Right atrium auricular region (tissue), 2 donors: ENCODE data around the gene ZMIZ1. TPM values are rescaled to one million over a fixed set of nuclear protein-coding genes. Genes with fewer than 3 reads are reported as not detected.
A peak's percentile ranks its signal among the peaks of the same experiment; 100 is the strongest.

Experiments used
- DNase-seq: peaks from one replicate; pipeline ENCODE4 v3.0.0-alpha.2; 2019; ENCODE audit warnings: low spot score
- H3K27ac ChIP-seq, 2 donors: fragments of 200-600 bp; sonication (generic); 1 replicate in 1 of 2; 2 replicates in 1 of 2; pipeline ENCODE4 v1.5.1; 2016 to 2019
- H3K27me3 ChIP-seq, 2 donors: fragments of 200-600 bp; sonication (generic); one replicate each; pipeline versions ENCODE4 v1.5.1 to v1.6.0; 2017 to 2019
- H3K36me3 ChIP-seq: fragments of 200-600 bp; sonication (generic); one replicate; pipeline ENCODE4 v1.5.1; 2016
- H3K4me1 ChIP-seq, 2 donors: fragments of 200-600 bp; sonication (generic); one replicate each; pipeline versions ENCODE4 v1.5.1 to v1.6.0; 2017 to 2019
- H3K4me3 ChIP-seq, 2 donors: fragments of 200-600 bp; sonication (generic); 1 replicate in 1 of 2; 2 replicates in 1 of 2; pipeline ENCODE4 v1.5.1; 2017 to 2019; ENCODE audit warnings: mild to moderate bottlenecking in 1 of 2, moderate library complexity in 1 of 2
- H3K9me3 ChIP-seq, 2 donors: fragments of 200-600 bp; sonication (generic); one replicate each; pipeline ENCODE4 v1.5.1; 2019
- total RNA-seq, 2 donors: library from RNA; depleted of rRNA; stranded (reverse); fragments of >200 nt; gene quantifications; one replicate each; pipeline ENCODE4 v1.1.0, GENCODE V29; 2016
- TF ChIP-seq, protein P1 (sequence below), 2 donors: fragments of 200-600 bp; sonication (generic); IDR thresholded peaks; one replicate each; pipeline ENCODE4 v1.5.1; 2019; ENCODE audit warnings: antibody characterized with exemption in 2 of 2

ZMIZ1 gene
- total RNA-seq, 2 donors from 2014 or later, result 59.3 to 71.0 TPM

DNA sequence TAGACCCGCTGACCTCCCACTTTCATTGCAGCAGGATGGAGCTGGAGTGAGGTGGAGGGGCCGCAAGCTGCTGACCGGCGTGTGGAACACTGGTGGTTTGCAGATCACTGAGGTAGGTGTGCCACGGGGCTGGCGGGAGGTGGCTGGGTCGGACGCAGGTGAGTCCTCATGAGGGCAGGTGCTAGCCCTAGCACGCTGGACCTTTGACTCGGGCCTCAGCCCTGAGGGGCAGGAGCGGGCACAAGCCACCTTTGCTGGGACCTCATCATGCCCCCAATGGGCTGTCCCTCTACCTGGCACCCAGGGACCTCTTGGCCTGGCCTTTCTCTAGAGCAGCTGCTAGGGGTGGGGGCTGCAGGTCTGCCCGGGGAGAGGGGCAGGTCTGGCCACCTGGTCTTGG, 93.3 kb downstream of the ZMIZ1 start:
- no peaks in the 10 kb centered on the region for H3K27me3 ChIP-seq
- TF ChIP-seq, protein P1, sequence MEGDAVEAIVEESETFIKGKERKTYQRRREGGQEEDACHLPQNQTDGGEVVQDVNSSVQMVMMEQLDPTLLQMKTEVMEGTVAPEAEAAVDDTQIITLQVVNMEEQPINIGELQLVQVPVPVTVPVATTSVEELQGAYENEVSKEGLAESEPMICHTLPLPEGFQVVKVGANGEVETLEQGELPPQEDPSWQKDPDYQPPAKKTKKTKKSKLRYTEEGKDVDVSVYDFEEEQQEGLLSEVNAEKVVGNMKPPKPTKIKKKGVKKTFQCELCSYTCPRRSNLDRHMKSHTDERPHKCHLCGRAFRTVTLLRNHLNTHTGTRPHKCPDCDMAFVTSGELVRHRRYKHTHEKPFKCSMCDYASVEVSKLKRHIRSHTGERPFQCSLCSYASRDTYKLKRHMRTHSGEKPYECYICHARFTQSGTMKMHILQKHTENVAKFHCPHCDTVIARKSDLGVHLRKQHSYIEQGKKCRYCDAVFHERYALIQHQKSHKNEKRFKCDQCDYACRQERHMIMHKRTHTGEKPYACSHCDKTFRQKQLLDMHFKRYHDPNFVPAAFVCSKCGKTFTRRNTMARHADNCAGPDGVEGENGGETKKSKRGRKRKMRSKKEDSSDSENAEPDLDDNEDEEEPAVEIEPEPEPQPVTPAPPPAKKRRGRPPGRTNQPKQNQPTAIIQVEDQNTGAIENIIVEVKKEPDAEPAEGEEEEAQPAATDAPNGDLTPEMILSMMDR (IDR thresholded peaks at IDR 0.05), result no peak
- H3K27ac ChIP-seq, result peak overlapping the region; percentile 93 to 98
- DNase-seq, result no peak
- H3K36me3 ChIP-seq, result peaks cover 6% of the 10 kb centered on the region
- no peak overlapping the region for H3K4me3 ChIP-seq
- H3K4me1 ChIP-seq, result peaks cover 0 to 96% of the 10 kb centered on the region in 2 donors
- H3K9me3 ChIP-seq, result no peaks in the 10 kb centered on the region

DNA sequence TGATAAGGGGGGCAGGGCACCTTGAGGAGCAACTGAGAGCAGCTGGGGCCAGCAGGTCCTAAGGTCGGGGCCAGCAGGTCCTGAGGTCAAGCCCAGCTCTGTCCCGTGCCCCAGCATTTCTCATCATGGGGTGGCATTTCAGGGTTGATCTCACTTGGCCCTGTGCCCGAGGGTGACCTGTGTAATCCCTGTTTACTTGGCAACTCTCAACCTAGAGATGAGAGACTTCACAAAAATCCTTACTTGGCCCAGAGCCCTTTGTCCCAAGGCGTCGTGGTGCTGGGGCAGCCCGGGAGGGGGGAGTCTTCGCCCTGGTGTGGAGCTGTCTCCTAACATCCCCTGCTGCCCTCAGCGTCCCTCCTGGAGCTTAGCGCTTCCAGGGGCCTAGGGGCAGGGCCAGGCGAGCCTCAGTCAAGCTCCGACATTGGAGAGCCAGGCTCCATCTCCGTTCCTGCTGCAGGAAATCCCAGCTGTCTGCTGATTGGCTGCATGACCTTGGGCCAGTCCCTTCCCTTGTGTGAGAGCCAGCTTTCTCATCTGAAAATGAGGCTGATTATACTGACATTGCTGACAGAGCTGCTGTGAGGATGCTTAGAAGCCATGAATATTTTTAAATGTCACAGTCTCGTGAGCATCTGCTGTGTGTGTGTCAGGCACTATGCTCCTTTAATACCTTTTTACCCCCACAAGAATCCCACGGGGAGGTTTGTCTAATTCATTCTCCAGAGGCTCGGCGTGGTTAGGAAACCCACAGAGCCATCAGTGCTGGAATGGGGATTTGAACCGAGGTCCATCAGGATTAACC, 94.3 kb downstream of the ZMIZ1 start:
- Histone ChIP-seq H3K4me3 (no peak overlapping the region), H3K27ac (peak overlapping the region; percentile 58 to 93)
- TF ChIP-seq, protein P1 (IDR thresholded peaks at IDR 0.05), result no peak

DNA sequence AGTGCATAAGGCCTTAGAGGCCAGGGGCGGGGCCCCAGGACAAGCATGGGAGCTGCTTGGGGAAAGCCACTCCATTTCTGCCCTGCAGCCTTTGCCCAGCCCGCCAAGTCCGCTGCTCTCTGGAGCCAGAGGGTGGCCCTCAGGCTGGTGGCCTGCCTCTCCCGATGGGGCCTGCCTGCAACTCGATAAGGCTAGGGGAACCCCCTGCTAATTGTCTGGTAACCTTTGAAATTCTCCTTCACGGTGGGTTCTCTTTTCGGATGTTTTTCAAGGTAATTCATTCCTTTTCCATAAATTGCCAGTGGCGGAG, 94.9 kb downstream of the ZMIZ1 start:
- Histone ChIP-seq H3K9me3 (no peaks in the 10 kb centered on the region), H3K27me3 (no peaks in the 10 kb centered on the region), H3K27ac (peak overlapping the region; percentile 58 to 93), H3K4me1 (peaks cover 0 to 91% of the 10 kb centered on the region in 2 donors), H3K4me3 (no peak overlapping the region), H3K36me3 (peaks cover 22% of the 10 kb centered on the region)
- no peak for DNase-seq
- TF ChIP-seq, protein P1 (IDR thresholded peaks at IDR 0.05), result no peak

More for the DNA sequence above, 94.3 kb downstream of the ZMIZ1 start:
- Histone ChIP-seq H3K4me1 (peaks cover 0 to 96% of the 10 kb centered on the region in 2 donors), H3K27me3 (no peaks in the 10 kb centered on the region), H3K36me3 (peaks cover 16% of the 10 kb centered on the region), H3K9me3 (no peaks in the 10 kb centered on the region)
- no peak for DNase-seq

DNA sequence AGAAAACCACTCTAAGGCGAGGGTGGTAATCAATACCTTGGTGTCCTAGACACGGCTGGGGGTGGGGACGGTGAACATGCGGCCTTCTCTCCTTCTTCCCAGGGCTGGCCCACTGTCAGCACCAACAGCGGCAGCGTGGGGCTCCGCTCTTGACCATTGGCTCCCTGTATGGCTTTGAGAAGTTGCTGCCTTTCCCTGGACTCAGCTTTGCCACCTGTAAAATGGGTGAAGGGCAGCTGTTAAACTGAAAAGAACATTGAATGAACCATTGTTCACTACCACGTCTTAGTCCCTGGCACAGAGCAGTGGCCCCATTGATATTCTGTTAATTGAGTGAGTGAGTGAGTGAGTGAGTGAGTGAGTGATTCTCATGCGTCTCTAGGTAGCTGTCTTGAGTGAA, 95.3 kb downstream of the ZMIZ1 start:
- peak overlapping the region in 1 of 2 donors; percentile 83 for H3K27ac ChIP-seq
- no peaks in the 10 kb centered on the region for H3K27me3 ChIP-seq
- TF ChIP-seq, protein P1 (IDR thresholded peaks at IDR 0.05), result no peak
- H3K4me1 ChIP-seq, result peaks cover 0 to 86% of the 10 kb centered on the region in 2 donors
- no peak overlapping the region for H3K4me3 ChIP-seq
- H3K36me3 ChIP-seq, result peaks cover 26% of the 10 kb centered on the region
- no peaks in the 10 kb centered on the region for H3K9me3 ChIP-seq
- no peak for DNase-seq

DNA sequence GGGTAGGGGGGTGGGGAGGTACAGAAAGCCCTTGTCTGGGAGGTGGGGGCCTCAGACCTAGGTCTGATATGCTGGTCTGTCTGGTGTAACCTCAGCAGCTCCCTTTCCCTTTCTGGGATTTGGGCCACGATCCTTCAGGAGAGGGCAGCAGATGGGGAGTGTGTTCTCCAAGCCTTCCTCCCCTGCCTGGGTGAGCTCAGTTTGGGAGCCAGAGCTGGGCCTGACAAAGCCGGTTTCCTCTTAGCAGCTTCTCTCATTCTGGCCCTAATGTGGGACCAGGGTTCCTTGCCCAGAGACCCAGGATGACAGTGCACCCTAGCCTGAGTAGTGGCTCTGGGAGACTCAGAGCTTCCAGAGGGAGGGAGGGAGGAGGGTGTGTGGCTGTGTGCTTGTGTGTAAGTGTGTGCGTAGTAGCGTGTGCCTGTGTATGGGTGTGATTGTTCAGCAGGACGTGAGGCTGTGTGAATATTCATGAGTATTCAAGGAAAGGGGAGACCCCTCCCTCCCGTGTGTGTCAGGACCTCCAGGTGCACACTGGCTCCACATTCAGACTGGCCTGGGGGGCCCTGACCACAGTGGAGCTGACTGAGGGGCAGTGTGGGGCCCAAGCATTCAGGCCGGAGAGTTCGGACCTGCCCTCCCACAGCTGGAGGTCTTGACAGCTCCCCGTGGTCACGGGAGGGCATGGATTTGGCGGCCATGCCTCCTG, 96.5 kb downstream of the ZMIZ1 start:
- no peaks in the 10 kb centered on the region for H3K27me3 ChIP-seq
- H3K36me3 ChIP-seq, result peaks cover 32% of the 10 kb centered on the region
- peaks cover 0 to 82% of the 10 kb centered on the region in 2 donors for H3K4me1 ChIP-seq
- DNase-seq, result no peak
- TF ChIP-seq, protein P1 (IDR thresholded peaks at IDR 0.05), result no peak
- H3K4me3 ChIP-seq, result no peak overlapping the region
- H3K9me3 ChIP-seq, result no peaks in the 10 kb centered on the region
- peak overlapping the region; percentile 79 to 83 for H3K27ac ChIP-seq
